GM21360 (cell line): ENCODE results near the gene CCDC196.

Source experiments
- ATAC-seq: cut with Tn5 transposase; IDR thresholded peaks from one replicate; pipeline ENCODE4 v1.9.1; 2021; ENCODE audit warnings: mild to moderate bottlenecking, moderate library complexity; ENCODE audit not compliant: unreplicated experiment

The CCDC196 gene

DNA sequence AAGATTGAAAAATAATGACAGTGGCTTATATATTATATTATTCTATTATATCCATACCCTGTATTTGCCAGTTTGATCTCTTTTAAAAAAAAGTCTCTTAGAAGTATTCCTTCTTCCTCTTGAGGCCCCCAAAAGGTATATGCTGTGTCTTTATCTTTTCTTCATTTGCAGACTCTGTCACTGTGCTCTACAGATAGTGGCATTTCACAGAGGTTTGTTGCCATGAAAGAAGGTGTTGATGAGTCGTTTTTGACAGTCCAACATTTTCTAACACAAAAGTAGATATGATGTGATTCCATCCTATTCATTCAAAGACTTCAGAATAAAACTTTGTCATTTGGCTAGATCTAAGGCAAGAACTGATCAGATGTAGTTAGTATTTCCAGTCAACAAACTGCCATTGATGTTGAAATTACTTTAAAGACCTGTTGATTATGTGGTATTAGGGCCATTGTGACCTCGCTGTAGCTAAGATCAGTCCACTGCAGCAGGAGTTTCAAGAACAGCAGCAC, at the start of gene CCDC196:
Gene CCDC196 (plus strand): TSS at position 462 of the 512 bp plus-strand sequence. CDS start 132 bp downstream, outside the sequence.
- ATAC-seq: no peak

GRCh38 chr14:66440801-66441200, 45.4 kb upstream of the CCDC196 start:
- no peak for ATAC-seq

DNA sequence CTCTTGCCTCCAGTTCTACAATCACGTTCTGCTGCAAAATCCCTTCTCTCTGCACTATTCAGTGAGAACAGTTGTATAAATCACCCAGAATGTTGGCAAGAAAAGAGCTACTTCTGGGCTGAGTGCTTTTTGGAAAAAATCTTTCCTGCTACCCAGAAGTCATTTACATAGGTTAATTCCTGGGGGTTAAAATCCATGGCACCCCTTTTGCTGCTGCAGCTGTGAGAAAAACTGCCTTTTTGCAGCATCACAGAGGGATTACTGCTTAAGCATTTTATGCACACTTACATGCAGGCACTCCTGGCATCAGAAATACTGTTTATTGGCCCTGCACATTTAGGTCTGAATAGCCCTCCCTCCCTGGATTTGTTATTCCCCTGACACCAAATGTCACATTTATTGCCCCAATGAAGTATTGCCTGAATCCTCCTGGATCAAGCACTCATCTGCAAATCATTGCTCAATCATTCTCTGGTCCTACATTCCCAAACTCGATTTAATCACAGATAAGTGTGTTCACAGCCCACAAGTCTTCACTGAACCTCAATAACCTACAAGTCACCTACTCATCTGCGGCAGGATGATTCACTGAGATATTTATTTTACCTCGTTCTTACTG, 43.1 kb upstream of the CCDC196 start:
- ATAC-seq: no peak

GRCh38 chr14:66443785-66444184, 42.4 kb upstream of the CCDC196 start:
- ATAC-seq: no peak

GRCh38 chr14:66444271-66444927, 41.8 kb upstream of the CCDC196 start:
- ATAC-seq: no peak

DNA sequence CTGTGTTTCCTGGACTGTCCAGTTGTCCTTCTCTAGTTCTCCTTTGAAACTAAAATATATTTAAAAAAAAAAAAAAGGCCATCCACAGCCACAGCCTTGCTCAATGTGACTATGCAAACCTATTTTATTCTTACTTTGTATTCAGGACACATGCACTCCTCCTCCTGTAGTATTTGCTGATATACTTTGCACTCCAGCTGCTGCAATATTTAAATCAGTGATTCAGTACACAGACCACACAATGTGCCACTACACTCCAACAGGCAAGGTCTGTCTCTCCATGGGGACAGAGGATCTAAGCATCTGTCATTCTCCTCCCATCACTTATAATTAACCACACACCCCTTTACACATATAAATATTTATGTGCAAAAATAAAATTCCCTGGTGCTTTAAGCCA, 40.2 kb upstream of the CCDC196 start:
- ATAC-seq: no peak

DNA sequence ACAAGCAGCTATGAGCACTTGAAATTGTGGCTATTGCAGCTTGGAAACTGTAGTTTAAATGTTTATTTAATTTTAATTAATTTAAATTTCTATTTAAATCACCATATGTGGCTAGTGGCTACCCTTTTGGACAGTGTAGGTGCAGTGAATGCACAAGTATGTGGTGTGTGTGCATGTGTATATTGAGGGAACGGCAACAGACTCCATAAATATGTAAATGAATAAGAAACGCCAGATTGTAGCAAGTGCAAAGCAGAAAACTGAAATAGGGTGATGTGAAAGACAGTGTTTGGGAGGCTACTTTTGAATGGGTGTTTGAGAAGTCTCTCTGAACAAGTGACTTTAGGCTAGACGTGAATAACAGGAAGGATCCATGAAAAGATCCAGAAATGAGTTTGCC, 32.7 kb upstream of the CCDC196 start:
- ATAC-seq: no peak

DNA sequence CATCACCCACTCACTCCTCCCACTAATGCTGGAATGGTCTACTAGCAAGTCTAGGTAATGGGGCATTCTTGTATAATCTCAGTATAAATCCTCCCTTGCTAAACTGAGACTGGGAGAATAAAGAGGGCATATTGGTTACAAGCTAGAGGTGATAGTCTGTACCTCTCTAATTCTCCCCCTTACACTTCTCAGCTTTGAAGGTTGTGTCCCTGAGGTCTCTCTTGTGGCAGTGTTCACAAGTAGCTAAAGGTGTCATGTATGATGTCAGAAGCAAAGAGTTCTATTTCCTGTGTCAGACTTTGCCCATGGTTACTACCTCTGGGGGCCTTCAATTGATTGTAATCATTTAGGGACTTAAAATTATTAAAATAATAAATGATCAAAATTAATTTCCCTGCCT, 26.6 kb upstream of the CCDC196 start:
- ATAC-seq: no peak

DNA sequence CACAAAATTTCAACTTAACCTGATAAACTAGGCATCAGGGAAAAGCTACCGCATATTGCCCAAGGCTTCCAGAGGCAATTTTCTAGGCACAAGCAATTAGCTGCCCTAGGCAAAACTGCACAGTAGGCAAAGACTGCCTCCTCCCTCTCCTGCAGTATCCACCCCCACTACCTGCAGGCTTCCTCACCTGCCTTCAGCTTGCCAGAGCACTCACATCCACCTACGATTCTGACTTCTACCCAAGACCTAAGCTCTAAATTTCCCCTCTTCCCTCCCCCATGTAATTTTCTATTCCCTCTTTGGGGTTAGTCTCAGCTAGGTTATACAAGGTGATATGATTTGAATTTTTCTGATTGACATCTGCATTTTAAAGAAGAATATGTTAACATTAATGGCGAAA, 21.9 kb upstream of the CCDC196 start:
- no peak for ATAC-seq

GRCh38 chr14:66468778-66469367, 17.3 kb upstream of the CCDC196 start:
- no peak for ATAC-seq

GRCh38 chr14:66471584-66471983, 14.6 kb upstream of the CCDC196 start:
- no peak for ATAC-seq

GRCh38 chr14:66472251-66472650, 13.9 kb upstream of the CCDC196 start:
- ATAC-seq: no peak

DNA sequence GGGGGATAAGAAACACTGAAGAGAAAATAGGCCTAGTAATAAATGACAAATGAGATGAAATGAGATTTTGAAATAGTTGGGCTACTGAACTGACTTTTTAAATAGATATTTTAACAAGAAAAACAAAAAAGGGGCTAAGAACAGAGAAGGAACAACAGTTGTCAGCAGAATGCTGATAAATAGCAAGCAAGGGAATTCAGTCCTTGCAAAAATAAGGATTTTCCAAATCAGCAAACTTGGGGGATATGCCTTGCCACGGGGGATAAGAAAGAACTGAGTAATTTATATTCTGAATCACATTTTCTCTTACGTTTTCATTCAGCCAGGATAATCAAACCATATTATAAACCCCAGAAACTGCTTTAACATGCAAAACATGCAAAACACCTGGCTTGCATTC, 12.9 kb upstream of the CCDC196 start:
- ATAC-seq: no peak

- ATAC-seq: no peak
These were observed 9.2 kb upstream of the CCDC196 start for GRCh38 chr14:66476964-66477363.

DNA sequence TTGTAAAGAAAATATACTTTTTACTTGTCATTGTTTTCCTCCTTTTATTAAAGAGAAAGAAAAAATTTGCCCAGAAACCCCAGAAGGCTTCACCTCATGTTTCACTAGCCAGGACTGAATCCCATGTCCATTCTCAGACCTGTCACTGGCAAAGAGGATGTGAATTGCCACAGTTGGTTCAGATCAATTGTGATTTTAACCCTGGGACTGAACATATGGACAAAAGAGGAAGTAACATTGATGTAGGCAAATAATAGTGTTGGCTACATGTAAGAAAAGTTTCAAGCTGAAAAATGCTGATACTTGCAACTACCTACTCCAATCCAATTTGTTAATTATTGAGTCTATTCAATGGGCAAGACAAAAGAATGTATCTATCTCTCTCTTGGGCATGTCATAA, 8.6 kb upstream of the CCDC196 start:
- no peak for ATAC-seq

GRCh38 chr14:66482873-66483272, 3.3 kb upstream of the CCDC196 start:
- ATAC-seq: no peak

DNA sequence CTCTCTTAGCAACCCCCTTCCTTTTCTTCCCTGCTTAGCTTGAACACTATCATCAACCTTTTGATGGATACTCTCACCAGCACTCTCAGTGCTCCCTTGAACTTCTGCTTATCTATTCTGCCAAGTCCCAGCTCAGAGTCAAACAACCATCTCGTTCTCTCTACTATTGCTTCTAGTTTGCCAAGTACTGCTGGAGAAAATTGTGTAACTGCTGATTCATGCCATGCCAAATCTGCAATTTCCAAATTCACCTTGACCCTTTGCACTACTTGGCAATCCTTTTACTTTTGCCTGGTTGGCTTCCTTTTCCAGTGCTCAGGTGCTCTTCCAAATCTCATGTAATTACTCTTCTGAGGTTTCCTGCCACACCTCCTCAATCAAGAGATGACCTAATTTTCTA, 2.8 kb upstream of the CCDC196 start:
- no peak for ATAC-seq

DNA sequence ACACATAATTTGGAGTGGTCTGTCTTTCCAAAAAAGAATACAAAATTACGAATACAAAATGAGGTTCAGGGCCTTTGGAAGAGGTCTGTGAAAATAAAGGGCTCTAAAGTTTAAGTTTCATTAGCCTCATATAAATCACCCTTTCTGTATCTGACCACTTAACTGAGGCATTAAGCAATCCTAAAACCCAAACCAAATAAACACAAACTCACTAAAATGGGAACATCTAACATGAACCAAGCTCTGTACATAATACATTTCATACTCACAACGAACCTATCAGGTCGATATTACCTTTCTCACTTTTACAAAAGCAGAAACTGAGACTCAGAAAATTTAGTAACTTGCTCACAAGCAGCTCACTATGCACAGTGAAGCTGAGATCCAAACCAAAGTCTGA, 1.1 kb upstream of the CCDC196 start:
- no peak for ATAC-seq

GRCh38 chr14:66487164-66487563, 993 bp downstream of the CCDC196 start:
- no peak for ATAC-seq

DNA sequence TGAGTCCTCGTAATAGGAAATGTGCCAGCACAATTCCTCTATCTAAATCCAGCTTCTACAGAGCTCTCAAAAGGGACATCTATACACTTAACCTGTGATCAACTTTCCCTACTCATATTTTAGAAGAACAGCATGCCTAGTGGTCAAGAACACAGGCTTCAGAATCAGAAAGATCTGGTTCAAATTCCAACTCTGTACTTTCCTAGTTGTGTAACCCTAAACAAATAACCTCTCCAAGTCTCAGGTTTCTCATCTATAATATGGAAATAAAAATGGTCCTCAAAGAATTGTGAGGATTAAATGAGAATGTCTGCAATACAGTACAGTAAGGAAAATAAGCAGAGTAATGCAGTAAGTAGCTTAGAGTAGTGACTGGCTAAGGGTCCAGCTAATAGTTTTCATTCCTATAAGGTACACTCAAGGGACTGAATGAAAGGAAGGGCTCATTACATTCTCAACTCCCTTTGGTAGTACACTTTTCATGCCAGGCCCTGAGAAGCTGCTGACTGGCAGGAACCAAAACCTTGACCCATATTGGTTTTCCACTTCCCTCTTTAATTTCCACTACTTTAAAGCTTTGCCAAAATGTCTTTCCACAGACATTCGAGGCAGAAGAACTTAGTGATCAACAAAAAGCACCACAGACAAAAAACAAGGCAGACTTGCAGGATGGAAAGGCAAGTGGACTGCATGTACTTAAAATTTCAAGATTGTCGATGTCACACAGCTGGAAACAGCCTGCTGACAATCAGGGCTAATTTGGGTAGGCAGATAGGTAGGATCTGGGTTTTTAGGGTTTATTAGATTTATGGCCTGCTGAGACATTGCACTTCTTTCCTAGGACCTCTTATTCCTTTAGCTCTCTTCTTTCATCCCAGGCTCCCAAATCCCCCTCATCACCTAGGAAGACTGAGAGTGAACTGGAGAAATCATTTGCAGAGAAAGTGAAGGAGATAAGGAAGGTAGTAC, 4.3 kb downstream of the CCDC196 start:
- ATAC-seq: no peak

GRCh38 chr14:66493750-66494149, 7.6 kb downstream of the CCDC196 start:
- ATAC-seq: no peak
